Heart left ventricle (tissue), 16 donors: Measurements from ENCODE around the gene PQBP1. TPM values are rescaled to one million over a fixed set of nuclear protein-coding genes. Genes with fewer than 3 reads are reported as not detected.
A peak's percentile ranks its signal among the peaks of the same experiment; 100 is the strongest.

Experiments used
- ATAC-seq, 4 donors: fragments of 200-7000 bp; cut with Tn5 transposase; one replicate each; pipeline ENCODE4 v1.9.1; 2020 to 2022; ENCODE audit warnings: moderate library complexity in 4 of 4, mild to moderate bottlenecking in 3 of 4, moderate number of reproducible peaks in 1 of 4
- DNase-seq, 5 donors: peaks; one replicate each; pipeline ENCODE4 v3.0.0-alpha.2; 2020
- H3K27ac ChIP-seq, 12 donors: fragments of 200-600 bp; sonication (generic) in 4 of 12; one replicate each; pipeline versions ENCODE4 v1.5.0 to v1.8.0; 2016 to 2022; ENCODE audit warnings: mild to moderate bottlenecking in 2 of 12
- H3K27me3 ChIP-seq, 9 donors: fragments of 200-600 bp; sonication (generic) in 2 of 9; one replicate each; pipeline versions ENCODE4 v1.5.1 to v1.8.0; 2016 to 2022; ENCODE audit warnings: mild to moderate bottlenecking in 3 of 9
- H3K36me3 ChIP-seq, 9 donors: fragments of 200-600 bp; sonication (generic) in 2 of 9; one replicate each; pipeline versions ENCODE4 v1.5.0 to v1.8.0; 2018 to 2022; ENCODE audit warnings: mild to moderate bottlenecking in 2 of 9
- H3K4me1 ChIP-seq, 12 donors: fragments of 200-600 bp; sonication (generic) in 4 of 12; one replicate each; pipeline versions ENCODE4 v1.5.0 to v1.8.0; 2016 to 2022; ENCODE audit warnings: mild to moderate bottlenecking in 3 of 12
- H3K4me3 ChIP-seq, 12 donors: fragments of 200-600 bp; sonication (generic) in 4 of 12; one replicate each; pipeline versions ENCODE4 v1.5.0 to v1.8.0; 2017 to 2022; ENCODE audit warnings: mild to moderate bottlenecking in 9 of 12, moderate library complexity in 4 of 12
- H3K9me3 ChIP-seq, 12 donors: fragments of 200-600 bp; sonication (generic) in 4 of 12; one replicate each; pipeline versions ENCODE4 v1.5.0 to v1.8.0; 2016 to 2022; ENCODE audit warnings: mild to moderate bottlenecking in 1 of 12
- CTCF ChIP-seq, 12 donors: fragments of 200-600 bp; sonication (generic) in 4 of 12; IDR thresholded peaks; one replicate each; pipeline versions ENCODE4 v1.5.0 to v1.8.0; 2018 to 2022; ENCODE audit warnings: antibody characterized with exemption in 12 of 12, mild to moderate bottlenecking in 5 of 12
- POLR2A ChIP-seq, 2 donors: fragments of 450-650 bp; IDR thresholded peaks; one replicate each; pipeline ENCODE4 v1.6.1; 2017; ENCODE audit warnings: antibody characterized with exemption in 2 of 2, mild to moderate bottlenecking in 2 of 2, moderate library complexity in 2 of 2
- WGBS, 4 donors: extraction: QIAGEN DNeasy Blood & Tissue Kit in 2 of 4; methylation state at CpG; one replicate each; pipeline versions ENCODE4 v1.1.5 to v1.1.7; 2013 to 2018; 5-methylcytosine and 5-hydroxymethylcytosine counted together
- intact Hi-C, 10 donors: fragments of 100-400 bp; cut with DNase I; formaldehyde crosslinking; loops; one replicate each; pipeline versions ENCODE4 v1.11.1 to v1.14.2; 2022
- polyA plus RNA-seq, 2 donors: library from polyadenylated mRNA; stranded (reverse); fragments of 200-250 nt; gene quantifications; one replicate each; pipeline ENCODE4 v1.2.3, GENCODE V29; 2013
- total RNA-seq, 9 donors: library from RNA; depleted of rRNA in 2 of 9; stranded (reverse); fragments of >200 nt in 2 of 9; fragmentation: NEBNext Ultra II Directional in 3 of 9; extraction: Animal tissue kit (Norgen Biotek cat#: 25700) in 3 of 9; gene quantifications; one replicate each; pipeline versions ENCODE4 v1.1.0 to v1.2.4, GENCODE V29; 2016 to 2023
- donor health status: ischemic (EF 13 %, LVEDD 7.1; RV severe dilation, severe dysfunction).
- donor health status: healthy with polysubstance abuse.
- donor health status: DM: no; HTN: yes; CAD: no.
- donor health status: DM: no; HTN: no; CAD: no.
- donor health status: ischemic (EF 25% LVEDD 6.9; RV normal size, moderate dysfunction).
- donor health status: ischemic (EF 25% LVEDD 5.7; RV mildly dilated, moderate dysfunction).
- donor health status: healthy.
- donor health status: DM: yes; HTN: yes; CAD: no.
- donor health status: ischemic (EF 35%, LVEDD 5.7; RV mildly dilated, moderate dysfunction).
- donor health status: nonischemic (EF 11% LVEDD 7.7; RV severe dilation, severe dysfunction).
- donor health status: DM: yes; HTN: yes; CAD: no.
- donor health status: PGD.
- donor health status: ischemic (EF 29% LVEDD 5.4; RV normal size, mild dysfunction).
- donor health status: nonischemic (EF 23%, LVEDD 6.1; RV moderate dilation, normal function).

PQBP1 gene
- total and polyA plus RNA-seq, 11 donors: 45.3 to 99.0 (median 53.2) TPM

- ATAC-seq (no peak), DNase-seq (no peak)
- TF ChIP-seq CTCF (IDR thresholded peaks at IDR 0.05) (no peak), POLR2A (IDR thresholded peaks at IDR 0.05) (no peak)
- intact Hi-C loops: no loop called here
- Histone ChIP-seq H3K27ac (peak overlapping the region in 1 of 12 donors; percentile 82), H3K4me1 (peaks cover 0 to 70% (median 8%) of the 10 kb centered on the region in 12 donors), H3K4me3 (no peak overlapping the region), H3K36me3 (peaks cover 0 to 22% (median 13%) of the 10 kb centered on the region in 9 donors), H3K27me3 (no peaks in the 10 kb centered on the region), H3K9me3 (no peaks in the 10 kb centered on the region)
- 62 to 82% (median 74%) methylated on average over 3 of the region's 3 CpGs for WGBS, 4 donors
Observed at GRCh38 chrX:48939524-48940228, 41.9 kb downstream of the PQBP1 start.

GRCh38 chrX:48940404-48940955, 42.8 kb downstream of the PQBP1 start:
- 70 to 91% (median 84%) methylated on average over 2 of the region's 2 CpGs for WGBS, 4 donors
- Histone ChIP-seq H3K4me1 (peaks cover 0 to 62% (median 9%) of the 10 kb centered on the region in 12 donors), H3K36me3 (peaks cover 0 to 18% (median 9%) of the 10 kb centered on the region in 9 donors), H3K27ac (peak overlapping the region in 1 of 12 donors; percentile 82), H3K4me3 (no peak overlapping the region), H3K9me3 (no peaks in the 10 kb centered on the region), H3K27me3 (no peaks in the 10 kb centered on the region)
- ATAC-seq: no peak
- intact Hi-C loops: no loop called here
- DNase-seq: no peak
- TF ChIP-seq POLR2A (IDR thresholded peaks at IDR 0.05) (no peak), CTCF (IDR thresholded peaks at IDR 0.05) (no peak)

GRCh38 chrX:48942895-48943294, 45.2 kb downstream of the PQBP1 start:
- no peaks in the 10 kb centered on the region for H3K27me3 ChIP-seq
- H3K4me3 ChIP-seq: no peak overlapping the region
- ATAC-seq (no peak), DNase-seq (no peak)
- no peaks in the 10 kb centered on the region for H3K9me3 ChIP-seq
- TF ChIP-seq CTCF (IDR thresholded peaks at IDR 0.05) (no peak), POLR2A (IDR thresholded peaks at IDR 0.05) (no peak)
- H3K27ac ChIP-seq: no peak overlapping the region
- peaks cover 0 to 16% (median 9%) of the 10 kb centered on the region in 9 donors for H3K36me3 ChIP-seq
- intact Hi-C loops: no loop called here
- peaks cover 0 to 44% (median 6%) of the 10 kb centered on the region in 12 donors for H3K4me1 ChIP-seq
- 57 to 95% (median 75%) methylated on average over 2 of the region's 2 CpGs for WGBS, 4 donors

GRCh38 chrX:48945517-48946348, 48.0 kb downstream of the PQBP1 start:
- no peak overlapping the region for H3K4me3 ChIP-seq
- H3K27me3 ChIP-seq: no peaks in the 10 kb centered on the region
- ATAC-seq (peak in 3 of 4 donors; percentile 59 to 66 (median 63)), DNase-seq (peak in 4 of 5 donors; percentile 28 to 63 (median 38))
- no peak overlapping the region for H3K27ac ChIP-seq
- no peaks in the 10 kb centered on the region for H3K9me3 ChIP-seq
- peaks cover 0 to 17% (median 3%) of the 10 kb centered on the region in 12 donors for H3K4me1 ChIP-seq
- WGBS, 4 donors: 51 to 57% (median 55%) methylated on average over 8 of the region's 8 CpGs
- peaks cover 0 to 16% (median 11%) of the 10 kb centered on the region in 9 donors for H3K36me3 ChIP-seq
- no peak for TF ChIP-seq POLR2A (IDR thresholded peaks at IDR 0.05)
- peak; percentile 36 to 78 (median 61) for TF ChIP-seq CTCF (IDR thresholded peaks at IDR 0.05)
- intact Hi-C loops: no loop called here
